Testis (tissue), 2 donors: ENCODE measurements around the gene CGB8.

Experiments used
- POLR2A ChIP-seq: fragments of 450-650 bp; IDR thresholded peaks from one replicate; pipeline ENCODE4 v1.6.1; 2017; ENCODE audit warnings: antibody characterized with exemption, mild to moderate bottlenecking, moderate library complexity
- TF ChIP-seq, protein P1 (sequence below), 3 experiments: fragments of 450-650 bp in 2 of 3; fragments of 200-600 bp in 1 of 3; sonication (generic) in 1 of 3; IDR thresholded peaks; one replicate each; pipeline ENCODE4 v1.5.1; 2016 to 2019; ENCODE audit warnings: antibody characterized with exemption in 3 of 3, mild to moderate bottlenecking in 2 of 3, moderate library complexity in 1 of 3

DNA sequence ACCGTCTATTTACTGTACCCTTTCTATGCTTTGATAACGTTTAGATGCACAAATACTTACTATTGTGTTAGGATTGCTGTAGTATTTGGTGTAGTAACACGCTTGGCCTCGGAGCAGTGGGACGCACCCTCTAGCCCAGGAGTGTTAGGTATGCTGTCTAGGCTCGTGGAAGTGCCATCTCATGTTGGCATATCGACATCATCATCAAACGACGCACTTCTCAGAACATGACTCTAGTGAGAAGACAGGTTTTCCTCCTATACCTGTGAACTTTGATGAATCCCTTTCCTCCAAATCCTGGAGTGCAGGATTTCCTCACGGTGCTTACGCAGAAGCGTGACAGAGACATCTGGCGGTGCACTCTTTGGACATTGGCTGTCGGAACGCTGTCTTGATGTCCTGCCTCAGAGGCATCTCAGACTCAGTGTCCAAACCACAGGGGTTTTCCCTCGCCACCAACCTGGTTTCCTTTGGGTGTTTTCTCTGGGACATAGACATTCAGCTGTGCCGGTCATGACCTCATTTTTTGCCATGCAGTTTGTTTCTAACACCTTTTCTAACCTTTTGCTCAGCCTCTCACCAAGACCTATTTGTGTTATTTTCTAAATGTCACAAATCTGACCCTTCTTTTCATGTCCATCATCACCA is 42.6 kb upstream of the CGB8 start:
- TF ChIP-seq, protein P1, sequence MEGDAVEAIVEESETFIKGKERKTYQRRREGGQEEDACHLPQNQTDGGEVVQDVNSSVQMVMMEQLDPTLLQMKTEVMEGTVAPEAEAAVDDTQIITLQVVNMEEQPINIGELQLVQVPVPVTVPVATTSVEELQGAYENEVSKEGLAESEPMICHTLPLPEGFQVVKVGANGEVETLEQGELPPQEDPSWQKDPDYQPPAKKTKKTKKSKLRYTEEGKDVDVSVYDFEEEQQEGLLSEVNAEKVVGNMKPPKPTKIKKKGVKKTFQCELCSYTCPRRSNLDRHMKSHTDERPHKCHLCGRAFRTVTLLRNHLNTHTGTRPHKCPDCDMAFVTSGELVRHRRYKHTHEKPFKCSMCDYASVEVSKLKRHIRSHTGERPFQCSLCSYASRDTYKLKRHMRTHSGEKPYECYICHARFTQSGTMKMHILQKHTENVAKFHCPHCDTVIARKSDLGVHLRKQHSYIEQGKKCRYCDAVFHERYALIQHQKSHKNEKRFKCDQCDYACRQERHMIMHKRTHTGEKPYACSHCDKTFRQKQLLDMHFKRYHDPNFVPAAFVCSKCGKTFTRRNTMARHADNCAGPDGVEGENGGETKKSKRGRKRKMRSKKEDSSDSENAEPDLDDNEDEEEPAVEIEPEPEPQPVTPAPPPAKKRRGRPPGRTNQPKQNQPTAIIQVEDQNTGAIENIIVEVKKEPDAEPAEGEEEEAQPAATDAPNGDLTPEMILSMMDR (IDR thresholded peaks at IDR 0.05), result no peak
- TF ChIP-seq POLR2A, result no peak
